Measurements from ENCODE around the gene FBXO27.

The FBXO27 gene

GRCh38 chr19:39046037-39046821 lies 13.9 kb upstream of the FBXO27 start:
- Histone ChIP-seq H3K79me2 (ENCODE audit: insufficient read depth, low read length) (no peaks in the 10 kb centered on the region), H3K9me2 (replicated peaks; ENCODE audit: low read depth, low read length) (no peaks in the 10 kb centered on the region), H2AFZ (ENCODE audit: low read length) (no peak overlapping the region), H3K36me3 (ENCODE audit: insufficient read depth, low read length) (no peaks in the 10 kb centered on the region), H3K9ac (ENCODE audit: low read depth, low read length, poor library complexity, severe bottlenecking) (no peak overlapping the region), H3K27me3 (ENCODE audit: insufficient read depth, low read length, poor library complexity, severe bottlenecking) (peaks cover 4% of the 10 kb centered on the region), H3F3A (ENCODE audit: low read depth) (no peaks in the 10 kb centered on the region), H3K9me3 (ENCODE audit: insufficient read depth, low read depth, low read length) (peaks cover 5% of the 10 kb centered on the region; the same call in 1 of the 2 replicates), H3K4me2 (ENCODE audit: low read depth, low read length, poor library complexity, severe bottlenecking) (no peak overlapping the region), H4K20me1 (ENCODE audit: insufficient read depth, low read length, poor library complexity, severe bottlenecking) (no peaks in the 10 kb centered on the region), H3K4me1 (ENCODE audit: insufficient read depth, low read length, poor library complexity, severe bottlenecking) (no peaks in the 10 kb centered on the region), H3K4me3 (ENCODE audit: low read length, poor library complexity, severe bottlenecking) (no peak overlapping the region)
- TF ChIP-seq EZH2phosphoT487 (IDR thresholded peaks at IDR 0.05; ENCODE audit: borderline replicate concordance) = no peak
- TF ChIP-seq CTCF (conservative IDR thresholded peaks at IDR 0.05; ENCODE audit: low read length) = no peak

DNA sequence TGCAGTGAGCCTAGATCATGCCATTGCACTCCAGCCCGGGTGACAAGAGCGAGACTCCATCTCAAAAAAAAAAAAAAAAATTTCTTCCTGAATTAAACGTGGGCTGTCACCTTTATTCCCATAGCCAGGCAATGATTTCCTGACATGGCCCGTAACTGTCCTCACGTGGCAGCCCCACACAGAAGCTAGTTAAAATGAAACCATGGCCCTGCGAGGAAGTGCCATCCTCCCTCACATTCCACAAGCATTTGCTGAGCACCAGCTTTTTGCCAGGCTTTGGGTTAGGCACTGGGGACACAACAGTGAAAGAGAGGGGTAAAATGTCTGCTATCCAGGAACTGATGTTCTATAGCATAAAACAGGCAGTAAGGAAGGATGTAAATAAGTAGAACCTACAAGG lies 13.2 kb upstream of the FBXO27 start:
- Histone ChIP-seq H3K9me3 (ENCODE audit: insufficient read depth, low read depth, low read length) (peaks cover 5% of the 10 kb centered on the region; the same call in 1 of the 2 replicates), H3K27me3 (ENCODE audit: insufficient read depth, low read length, poor library complexity, severe bottlenecking) (peaks cover 4% of the 10 kb centered on the region), H3K36me3 (ENCODE audit: insufficient read depth, low read length) (no peaks in the 10 kb centered on the region), H3K4me3 (ENCODE audit: low read length, poor library complexity, severe bottlenecking) (no peak overlapping the region), H3K79me2 (ENCODE audit: insufficient read depth, low read length) (no peaks in the 10 kb centered on the region), H3K4me2 (ENCODE audit: low read depth, low read length, poor library complexity, severe bottlenecking) (no peak overlapping the region), H3K4me1 (ENCODE audit: insufficient read depth, low read length, poor library complexity, severe bottlenecking) (no peaks in the 10 kb centered on the region), H3K9me2 (replicated peaks; ENCODE audit: low read depth, low read length) (no peaks in the 10 kb centered on the region), H4K20me1 (ENCODE audit: insufficient read depth, low read length, poor library complexity, severe bottlenecking) (no peaks in the 10 kb centered on the region), H3K9ac (ENCODE audit: low read depth, low read length, poor library complexity, severe bottlenecking) (no peak overlapping the region), H2AFZ (ENCODE audit: low read length) (no peak overlapping the region), H3F3A (ENCODE audit: low read depth) (no peaks in the 10 kb centered on the region)
- no peak for TF ChIP-seq CTCF (conservative IDR thresholded peaks at IDR 0.05; ENCODE audit: low read length)
- TF ChIP-seq EZH2phosphoT487 (IDR thresholded peaks at IDR 0.05; ENCODE audit: borderline replicate concordance) = no peak

- TF ChIP-seq EZH2phosphoT487 (IDR thresholded peaks at IDR 0.05; ENCODE audit: borderline replicate concordance) = no peak
- H2AFZ ChIP-seq (ENCODE audit: low read length) = no peak overlapping the region
- H3F3A ChIP-seq (ENCODE audit: low read depth) = no peaks in the 10 kb centered on the region
- H3K36me3 ChIP-seq (ENCODE audit: insufficient read depth, low read length) = no peaks in the 10 kb centered on the region
- H3K4me1 ChIP-seq (ENCODE audit: insufficient read depth, low read length, poor library complexity, severe bottlenecking) = no peaks in the 10 kb centered on the region
- no peak overlapping the region for H3K9ac ChIP-seq (ENCODE audit: low read depth, low read length, poor library complexity, severe bottlenecking)
- H3K4me2 ChIP-seq (ENCODE audit: low read depth, low read length, poor library complexity, severe bottlenecking) = no peak overlapping the region
- no peaks in the 10 kb centered on the region; the same call in 1 of the 2 replicates for H3K9me3 ChIP-seq (ENCODE audit: insufficient read depth, low read depth, low read length)
- no peaks in the 10 kb centered on the region for H3K27me3 ChIP-seq (ENCODE audit: insufficient read depth, low read length, poor library complexity, severe bottlenecking)
- no peak overlapping the region for H3K4me3 ChIP-seq (ENCODE audit: low read length, poor library complexity, severe bottlenecking)
- no peaks in the 10 kb centered on the region for H4K20me1 ChIP-seq (ENCODE audit: insufficient read depth, low read length, poor library complexity, severe bottlenecking)
- no peaks in the 10 kb centered on the region for H3K9me2 ChIP-seq (replicated peaks; ENCODE audit: low read depth, low read length)
- no peaks in the 10 kb centered on the region for H3K79me2 ChIP-seq (ENCODE audit: insufficient read depth, low read length)
Measured at GRCh38 chr19:39038098-39038497, 5.7 kb upstream of the FBXO27 start.

DNA sequence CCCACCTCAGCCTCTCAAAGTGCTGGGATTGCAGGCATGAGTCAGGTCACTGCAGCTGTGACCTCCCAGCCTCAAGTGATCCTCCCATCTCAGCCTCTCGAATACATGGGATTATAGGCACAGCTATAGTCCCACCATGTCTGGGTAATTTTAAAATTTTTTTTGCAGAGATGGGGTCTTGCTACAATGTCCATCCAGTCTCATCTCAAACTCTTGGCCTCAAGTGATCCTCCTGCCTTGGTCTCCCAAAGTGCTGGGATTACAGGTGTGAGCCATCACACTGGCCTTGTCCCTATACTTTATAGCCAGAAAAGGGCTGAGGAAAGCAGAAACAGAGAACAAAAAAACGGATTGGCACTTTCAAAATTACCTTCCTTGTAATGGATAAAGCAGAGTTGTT lies 4.8 kb upstream of the FBXO27 start:
- H3K36me3 ChIP-seq (ENCODE audit: insufficient read depth, low read length) = no peaks in the 10 kb centered on the region
- no peak overlapping the region for H2AFZ ChIP-seq (ENCODE audit: low read length)
- H3K9me3 ChIP-seq (ENCODE audit: insufficient read depth, low read depth, low read length) = no peaks in the 10 kb centered on the region; the same call in 1 of the 2 replicates
- TF ChIP-seq CTCF (conservative IDR thresholded peaks at IDR 0.05; ENCODE audit: low read length) = no peak
- TF ChIP-seq EZH2phosphoT487 (IDR thresholded peaks at IDR 0.05; ENCODE audit: borderline replicate concordance) = no peak
- H4K20me1 ChIP-seq (ENCODE audit: insufficient read depth, low read length, poor library complexity, severe bottlenecking) = no peaks in the 10 kb centered on the region
- H3K79me2 ChIP-seq (ENCODE audit: insufficient read depth, low read length) = no peaks in the 10 kb centered on the region
- no peaks in the 10 kb centered on the region for H3K27me3 ChIP-seq (ENCODE audit: insufficient read depth, low read length, poor library complexity, severe bottlenecking)
- H3K9me2 ChIP-seq (replicated peaks; ENCODE audit: low read depth, low read length) = no peaks in the 10 kb centered on the region
- H3K4me1 ChIP-seq (ENCODE audit: insufficient read depth, low read length, poor library complexity, severe bottlenecking) = no peaks in the 10 kb centered on the region
- no peaks in the 10 kb centered on the region for H3F3A ChIP-seq (ENCODE audit: low read depth)
- H3K9ac ChIP-seq (ENCODE audit: low read depth, low read length, poor library complexity, severe bottlenecking) = no peak overlapping the region
- no peak overlapping the region for H3K4me2 ChIP-seq (ENCODE audit: low read depth, low read length, poor library complexity, severe bottlenecking)
- H3K4me3 ChIP-seq (ENCODE audit: low read length, poor library complexity, severe bottlenecking) = no peak overlapping the region

Measured in Loucy (cell line).